Testis (tissue), 3 donors: ENCODE data around the gene PRIM2. TPM values are rescaled to one million over a fixed set of nuclear protein-coding genes. Genes with fewer than 3 reads are reported as not detected.
"Not testable (repeated sequence)": the region's sequence is repeated elsewhere in the genome, so short reads cannot be mapped to it uniquely, and the experiment has no call there.

Experiments
- DNase-seq: peaks from one replicate; pipeline ENCODE4 v3.0.0-alpha.2; 2019
- H3K27ac ChIP-seq, 2 donors: fragments of 200-600 bp; sonication (generic); one replicate each; pipeline ENCODE4 v1.5.1; 2019
- H3K27me3 ChIP-seq: fragments of 200-600 bp; sonication (generic); one replicate; pipeline ENCODE4 v1.5.1; 2019
- H3K36me3 ChIP-seq: fragments of 200-600 bp; sonication (generic); one replicate; pipeline ENCODE4 v1.5.1; 2017; ENCODE audit warnings: low read depth; ENCODE audit errors: missing control alignments
- H3K4me1 ChIP-seq: fragments of 200-600 bp; sonication (generic); one replicate; pipeline ENCODE4 v1.5.1; 2019
- H3K4me3 ChIP-seq, 2 donors: fragments of 200-600 bp; sonication (generic); one replicate each; pipeline ENCODE4 v1.5.1; 2017 to 2019
- H3K9me3 ChIP-seq: fragments of 200-600 bp; sonication (generic); one replicate; pipeline ENCODE4 v1.5.1; 2017
- WGBS, 2 donors: methylation state at CpG; one replicate each; pipeline ENCODE4 v1.1.5; 2018; 5-methylcytosine and 5-hydroxymethylcytosine counted together
- intact Hi-C: fragments of 100-400 bp; cut with DNase I; formaldehyde crosslinking; loops from one replicate; pipeline ENCODE4 v1.15.1; 2023; ENCODE audit warnings: low total_unique reads
- polyA plus RNA-seq: library from polyadenylated mRNA; stranded (reverse); fragments of 350-450 nt; fragmentation: Illumina TruSeq; extraction: RNeasy Lipid Tissue Mini Kit (QIAGEN cat#74804); gene quantifications from one replicate; pipeline ENCODE4 v1.2.3, GENCODE V29; 2014; ENCODE audit warnings: low read depth, low replicate concordance; ENCODE audit not compliant: insufficient read depth
- total RNA-seq, 2 donors: library from RNA; depleted of rRNA; stranded (reverse); fragments of >200 nt; gene quantifications; one replicate each; pipeline ENCODE4 v1.2.3, GENCODE V29; 2016

The PRIM2 gene
- total and polyA plus RNA-seq, 3 donors from 2014 or later, result 11.0 to 13.2 (median 11.1) TPM

GRCh38 chr6:57362340-57362739 lies 44.9 kb downstream of the PRIM2 start:
- H3K4me3 ChIP-seq, H3K27ac ChIP-seq, H3K9me3 ChIP-seq, H3K4me1 ChIP-seq, H3K36me3 ChIP-seq, intact Hi-C loops, H3K27me3 ChIP-seq, DNase-seq: not testable (repeated sequence)
- WGBS, 2 donors, result 78 to 86% methylated on average over 2 of the region's 2 CpGs

- H3K4me1 ChIP-seq, H3K4me3 ChIP-seq, DNase-seq, H3K27me3 ChIP-seq, H3K36me3 ChIP-seq, H3K27ac ChIP-seq, intact Hi-C loops, H3K9me3 ChIP-seq: not testable (repeated sequence)
- 82 to 85% methylated on average over 2 of the region's 2 CpGs for WGBS, 2 donors
These were observed 47.7 kb downstream of the PRIM2 start for GRCh38 chr6:57365076-57365583.

GRCh38 chr6:57368965-57369731 lies 51.7 kb downstream of the PRIM2 start:
- H3K36me3 ChIP-seq, H3K9me3 ChIP-seq, DNase-seq, H3K27me3 ChIP-seq, H3K4me1 ChIP-seq, H3K27ac ChIP-seq, intact Hi-C loops, H3K4me3 ChIP-seq: not testable (repeated sequence)
- 82 to 90% methylated on average over 4 of the region's 4 CpGs for WGBS, 2 donors

- H3K27me3 ChIP-seq, DNase-seq, H3K9me3 ChIP-seq, H3K36me3 ChIP-seq, H3K27ac ChIP-seq, H3K4me1 ChIP-seq, intact Hi-C loops, H3K4me3 ChIP-seq: not testable (repeated sequence)
- 76 to 83% methylated on average over 1 of the region's 1 CpG for WGBS, 2 donors
These were observed 54.3 kb downstream of the PRIM2 start for GRCh38 chr6:57371779-57372178.

GRCh38 chr6:57374764-57375163 lies 57.3 kb downstream of the PRIM2 start:
- H3K4me1 ChIP-seq, intact Hi-C loops, H3K27me3 ChIP-seq, H3K4me3 ChIP-seq, H3K36me3 ChIP-seq, H3K27ac ChIP-seq, H3K9me3 ChIP-seq, DNase-seq: not testable (repeated sequence)
- WGBS, 2 donors, result 95 to 100% methylated on average over 1 to 4 of the region's 4 CpGs

DNA sequence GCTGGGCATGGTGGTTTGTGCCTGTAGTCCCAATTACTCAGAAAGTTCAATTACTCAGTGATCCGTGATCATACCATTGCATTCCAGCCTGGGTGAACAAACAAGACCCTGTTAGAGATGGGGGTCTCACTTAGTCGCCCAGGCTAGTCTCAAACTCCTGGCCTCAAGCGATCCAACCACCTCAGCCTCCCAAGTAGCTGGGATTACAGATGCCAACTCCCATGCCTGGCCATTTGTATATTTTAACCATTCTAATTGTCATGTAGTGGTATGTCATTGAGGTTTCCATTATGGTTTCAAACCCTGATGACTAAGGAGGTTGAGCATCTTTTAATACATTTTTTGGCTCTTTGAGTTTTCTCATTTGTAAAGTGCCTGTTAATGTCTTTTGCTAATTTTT lies 58.7 kb downstream of the PRIM2 start:
- DNase-seq, intact Hi-C loops, H3K27me3 ChIP-seq, H3K36me3 ChIP-seq, H3K27ac ChIP-seq, H3K4me3 ChIP-seq, H3K9me3 ChIP-seq, H3K4me1 ChIP-seq: not testable (repeated sequence)
- WGBS, 2 donors, result 94 to 96% methylated on average over 2 to 3 of the region's 3 CpGs

DNA sequence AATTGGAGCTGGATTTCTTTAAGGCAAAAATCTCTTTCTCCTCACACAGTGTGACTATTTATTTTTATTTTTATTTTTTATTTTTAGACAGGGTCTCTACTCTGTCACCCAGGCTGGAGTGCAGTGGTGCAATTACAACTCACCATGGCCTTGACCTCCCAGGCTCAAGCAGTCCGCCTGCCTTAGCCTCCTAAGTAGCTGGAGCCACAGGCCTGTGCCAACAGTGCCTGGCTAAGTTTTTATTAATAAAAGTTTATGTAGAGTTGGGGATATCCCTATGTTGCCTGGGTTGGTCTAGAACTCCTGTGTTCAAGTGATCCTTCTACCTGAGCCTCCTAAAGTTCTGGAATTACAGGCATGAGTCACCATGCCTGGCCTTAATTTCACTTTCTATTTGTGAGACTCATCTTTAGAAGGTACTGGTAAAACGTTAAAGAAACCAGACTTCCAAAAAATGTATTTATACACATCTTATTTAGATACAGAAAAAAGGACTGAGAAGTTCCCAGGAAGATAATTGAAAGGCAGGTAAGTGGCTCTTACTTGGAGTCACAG lies 71.7 kb downstream of the PRIM2 start:
- H3K4me1 ChIP-seq, H3K9me3 ChIP-seq, DNase-seq, intact Hi-C loops, H3K36me3 ChIP-seq, H3K4me3 ChIP-seq, H3K27ac ChIP-seq, H3K27me3 ChIP-seq: not testable (repeated sequence)
- WGBS, 2 donors, result 57 to 62% methylated on average over 2 of the region's 2 CpGs

GRCh38 chr6:57390818-57391217 lies 73.4 kb downstream of the PRIM2 start:
- H3K4me1 ChIP-seq, H3K27me3 ChIP-seq, H3K27ac ChIP-seq, DNase-seq, H3K36me3 ChIP-seq, intact Hi-C loops, H3K4me3 ChIP-seq, H3K9me3 ChIP-seq: not testable (repeated sequence)
- 95 to 96% methylated on average over 2 of the region's 2 CpGs for WGBS, 2 donors

- H3K36me3 ChIP-seq, intact Hi-C loops, H3K9me3 ChIP-seq, H3K27ac ChIP-seq, H3K27me3 ChIP-seq, H3K4me1 ChIP-seq, H3K4me3 ChIP-seq, DNase-seq: not testable (repeated sequence)
- 93 to 94% methylated on average over 3 of the region's 3 CpGs for WGBS, 2 donors
These were observed 74.6 kb downstream of the PRIM2 start for GRCh38 chr6:57392047-57392446.

GRCh38 chr6:57419341-57419740 lies 101.9 kb downstream of the PRIM2 start:
- H3K27ac ChIP-seq, H3K27me3 ChIP-seq, H3K4me1 ChIP-seq, intact Hi-C loops, H3K36me3 ChIP-seq, H3K9me3 ChIP-seq, H3K4me3 ChIP-seq, DNase-seq: not testable (repeated sequence)
